Stimulated activated naive CD4-positive, alpha-beta T cell treated with Interleukin-2 at 50 U/mL for 16 hours (primary cell): ENCODE results near the gene CHRNA5.

Experiments
- DNase-seq: peaks from one replicate; lab custom pipeline; 2025; lab: John Stamatoyannopoulos, UW

CHRNA5 gene

DNA sequence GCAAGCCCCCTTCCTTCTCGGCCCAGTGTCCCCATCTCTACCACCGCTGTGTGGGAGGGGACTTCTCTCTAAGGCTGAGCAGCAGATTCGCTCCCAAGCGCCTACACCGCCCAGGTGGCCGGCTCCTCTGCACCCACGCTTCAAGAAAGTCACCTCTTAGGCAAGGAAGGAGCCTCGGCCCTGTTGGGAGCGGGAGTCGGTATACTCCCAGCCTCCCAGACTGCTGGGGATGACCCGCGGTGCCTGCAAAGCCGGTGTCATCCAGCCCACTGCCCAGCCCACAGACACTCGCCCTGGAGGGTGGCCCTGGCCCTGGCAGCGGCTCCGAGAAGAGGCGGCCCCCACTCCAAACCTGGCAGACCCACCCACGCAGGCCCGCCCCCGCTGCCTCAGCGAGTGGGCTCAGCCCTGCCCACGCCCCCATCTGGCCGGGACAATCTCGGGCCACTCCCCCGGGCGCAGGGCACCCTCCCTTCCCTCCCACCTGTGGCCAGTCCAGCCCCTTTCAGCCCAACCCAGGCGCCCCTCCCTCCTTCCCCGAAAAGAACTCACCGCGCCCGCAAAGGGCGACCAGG lies 75.3 kb downstream of the CHRNA5 start:
- no peak for DNase-seq

DNA sequence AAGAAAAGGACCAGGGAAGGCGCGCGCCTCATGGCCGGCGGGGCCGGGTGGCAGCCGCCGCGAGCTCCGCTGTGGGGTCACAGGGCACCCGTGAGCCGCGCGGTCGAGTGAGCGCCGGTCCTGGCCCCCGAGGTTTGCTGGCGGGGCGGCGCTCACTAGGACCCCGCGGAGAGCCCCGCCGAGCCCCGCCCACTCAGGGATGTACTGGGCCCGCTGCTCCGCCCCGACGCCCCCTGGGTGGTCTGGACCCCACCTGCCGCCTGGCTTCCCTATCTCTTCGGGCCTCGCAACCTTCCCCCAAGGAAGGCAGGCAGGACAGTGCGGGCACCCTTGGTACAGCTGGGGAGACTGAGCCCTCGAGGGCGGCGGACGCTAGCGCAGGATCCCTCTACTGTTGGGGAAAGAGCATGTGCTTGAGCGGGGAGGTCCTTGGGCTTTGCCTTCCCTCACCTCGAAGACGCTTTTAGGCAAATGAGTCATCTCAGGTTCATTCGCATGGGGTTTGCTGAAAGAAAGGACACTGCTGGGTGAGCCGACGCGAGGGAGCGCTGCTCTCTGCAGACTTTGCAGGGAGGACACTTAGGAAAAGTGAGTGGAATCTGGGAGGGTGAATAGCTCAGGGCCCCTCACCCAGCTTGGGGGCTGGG lies 75.9 kb downstream of the CHRNA5 start, which contains the start of gene CHRNB4:
Gene CHRNB4, minus strand, starts transcription at position 109 of the 647 bp plus-strand sequence. Its CDS starts 77 bp downstream, at position 32.
- DNase-seq = no peak

DNA sequence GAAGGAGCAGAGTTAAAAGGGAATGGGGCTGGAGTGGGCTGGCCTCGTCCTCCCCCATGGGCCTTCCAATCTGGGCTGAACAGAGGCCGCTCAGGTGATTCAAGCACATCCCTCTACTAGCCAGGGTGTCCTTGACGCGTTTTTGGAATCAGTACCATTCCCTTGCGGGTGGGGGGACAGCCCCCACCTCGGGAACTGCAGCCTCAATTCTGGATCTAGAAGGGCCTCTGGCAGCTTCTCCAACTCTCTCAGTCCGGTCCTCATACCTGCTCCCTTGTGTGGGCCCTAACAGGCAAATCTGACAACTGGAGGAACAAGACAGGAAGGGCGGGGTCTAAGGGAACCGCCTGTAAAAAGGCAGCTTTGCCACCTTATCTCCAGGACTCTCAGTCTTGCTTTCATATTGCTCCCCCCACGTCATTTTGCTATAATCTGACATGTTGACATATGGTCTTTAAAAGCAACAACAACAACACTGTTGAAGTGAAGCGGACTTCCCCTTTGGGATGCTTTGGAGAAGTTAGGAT lies 76.5 kb downstream of the CHRNA5 start:
- no peak for DNase-seq

DNA sequence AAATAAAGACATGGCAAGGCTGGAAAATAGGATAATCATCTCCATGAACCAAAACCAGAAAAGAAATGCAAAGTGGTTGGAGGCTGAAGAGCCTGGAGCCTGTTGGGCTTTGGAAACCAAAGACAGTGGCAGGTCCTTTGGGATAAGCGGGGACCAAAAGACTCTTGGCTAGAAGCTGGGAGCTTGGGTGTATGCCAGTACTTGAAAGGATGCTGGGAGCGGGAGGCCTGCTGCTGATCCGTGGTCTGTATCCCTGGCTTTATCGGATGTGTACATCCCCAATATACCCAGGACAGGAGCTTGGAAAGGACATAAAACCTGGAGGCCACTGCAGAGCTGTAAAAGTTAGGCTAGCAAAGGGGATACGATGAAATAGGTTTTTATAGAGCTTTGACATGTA lies 77.0 kb downstream of the CHRNA5 start:
- no peak for DNase-seq
